DOHH2 (cell line): ENCODE data around the gene ACTN4.
"Not testable (repeated sequence)": the region's sequence is repeated elsewhere in the genome, so short reads cannot be mapped to it uniquely, and the experiment has no call there.

Experiments used
- EZH2phosphoT487 ChIP-seq: fragments of 200-600 bp; sonication (generic); IDR thresholded peaks from 2 replicates; pipeline ENCODE4 v1.6.1; 2017; ENCODE audit warnings: borderline replicate concordance, mild to moderate bottlenecking, antibody characterized with exemption, low read length, moderate library complexity, mixed read lengths
- TF ChIP-seq, protein P1 (sequence below): fragments of 200-600 bp; sonication (generic); IDR thresholded peaks from one replicate; pipeline ENCODE4 v1.5.1; 2014; ENCODE audit warnings: antibody characterized with exemption, mild to moderate bottlenecking, low read depth, low read length; ENCODE audit not compliant: poor library complexity, severe bottlenecking

DNA sequence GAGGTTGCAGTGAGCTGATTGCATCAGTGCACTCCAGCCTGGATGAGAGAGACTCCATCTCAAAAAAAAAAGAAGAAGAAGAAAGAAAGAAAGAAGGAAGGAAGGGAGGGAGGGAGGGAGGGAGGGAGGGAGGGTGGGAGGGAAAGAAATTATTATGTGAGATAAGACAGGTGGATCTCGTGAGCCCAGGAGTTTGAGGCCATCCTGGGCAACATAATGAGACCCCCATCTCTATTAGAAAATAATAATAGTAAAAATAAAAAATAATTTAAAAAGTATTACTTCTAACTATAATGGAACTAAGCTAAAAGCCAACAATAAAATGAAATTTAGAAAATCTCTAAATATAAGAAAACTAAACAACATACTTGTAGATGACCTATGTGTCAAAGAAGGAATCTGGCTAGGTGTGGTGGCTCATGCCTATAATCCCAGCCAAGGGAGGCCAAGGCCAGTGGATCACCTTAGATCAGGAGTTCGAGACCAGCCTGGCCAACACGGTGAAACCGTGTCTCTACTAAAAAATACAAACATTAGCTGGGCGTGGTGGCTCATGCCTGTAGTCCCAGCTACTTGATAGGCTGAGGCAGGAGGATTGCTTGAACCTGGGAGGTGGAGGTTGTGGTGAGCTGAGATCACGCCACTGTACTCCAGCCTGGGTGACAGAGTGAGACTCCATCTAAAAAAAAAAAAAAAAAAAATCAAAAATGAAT is 113.5 kb downstream of the ACTN4 start:
- TF ChIP-seq, protein P1, sequence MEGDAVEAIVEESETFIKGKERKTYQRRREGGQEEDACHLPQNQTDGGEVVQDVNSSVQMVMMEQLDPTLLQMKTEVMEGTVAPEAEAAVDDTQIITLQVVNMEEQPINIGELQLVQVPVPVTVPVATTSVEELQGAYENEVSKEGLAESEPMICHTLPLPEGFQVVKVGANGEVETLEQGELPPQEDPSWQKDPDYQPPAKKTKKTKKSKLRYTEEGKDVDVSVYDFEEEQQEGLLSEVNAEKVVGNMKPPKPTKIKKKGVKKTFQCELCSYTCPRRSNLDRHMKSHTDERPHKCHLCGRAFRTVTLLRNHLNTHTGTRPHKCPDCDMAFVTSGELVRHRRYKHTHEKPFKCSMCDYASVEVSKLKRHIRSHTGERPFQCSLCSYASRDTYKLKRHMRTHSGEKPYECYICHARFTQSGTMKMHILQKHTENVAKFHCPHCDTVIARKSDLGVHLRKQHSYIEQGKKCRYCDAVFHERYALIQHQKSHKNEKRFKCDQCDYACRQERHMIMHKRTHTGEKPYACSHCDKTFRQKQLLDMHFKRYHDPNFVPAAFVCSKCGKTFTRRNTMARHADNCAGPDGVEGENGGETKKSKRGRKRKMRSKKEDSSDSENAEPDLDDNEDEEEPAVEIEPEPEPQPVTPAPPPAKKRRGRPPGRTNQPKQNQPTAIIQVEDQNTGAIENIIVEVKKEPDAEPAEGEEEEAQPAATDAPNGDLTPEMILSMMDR = not testable (repeated sequence)
- not testable (repeated sequence) for TF ChIP-seq EZH2phosphoT487
